Activated T-cell treated with anti-CD3 and anti-CD28 coated beads, Interleukin-2, amount 50 U/mL, for 4 hours (primary cell): ENCODE data around the gene F2. TPM values are rescaled to one million over a fixed set of nuclear protein-coding genes. Genes with fewer than 3 reads are reported as not detected.
"Not testable (repeated sequence)": the region's sequence is repeated elsewhere in the genome, so short reads cannot be mapped to it uniquely, and the experiment has no call there.

ENCODE experiments used
- ATAC-seq, 2 donors: fragments of 200-7000 bp; cut with Tn5 transposase; one replicate each; pipeline ENCODE4 v1.10.0; 2021
- DNase-seq: peaks from one replicate; pipeline ENCODE4 v3.0.0-alpha.2; 2020
- H3K27me3 Mint-ChIP-seq: one replicate; pipeline ENCODE4 v1.8.0; 2021; ENCODE audit warnings: low read depth, mixed read lengths
- H3K36me3 Mint-ChIP-seq: one replicate; pipeline ENCODE4 v1.8.0; 2022; ENCODE audit warnings: mixed read lengths; ENCODE audit not compliant: insufficient read depth
- H3K4me1 Mint-ChIP-seq: one replicate; pipeline ENCODE4 v1.8.0; 2021; ENCODE audit warnings: low read depth, mixed read lengths
- H3K4me3 Mint-ChIP-seq: one replicate; pipeline ENCODE4 v1.8.0; 2021; ENCODE audit warnings: mild to moderate bottlenecking, moderate library complexity, mixed read lengths
- H3K9me3 Mint-ChIP-seq: one replicate; pipeline ENCODE4 v1.8.0; 2021; ENCODE audit warnings: mixed read lengths
- total RNA-seq, 3 donors: library from RNA; stranded (reverse); gene quantifications; one replicate each; pipeline ENCODE4 v1.2.1, GENCODE V29; 2021

Gene F2
- total RNA-seq, 3 donors from 2014 or later: 0.40 to 0.81 (median 0.41) TPM

DNA sequence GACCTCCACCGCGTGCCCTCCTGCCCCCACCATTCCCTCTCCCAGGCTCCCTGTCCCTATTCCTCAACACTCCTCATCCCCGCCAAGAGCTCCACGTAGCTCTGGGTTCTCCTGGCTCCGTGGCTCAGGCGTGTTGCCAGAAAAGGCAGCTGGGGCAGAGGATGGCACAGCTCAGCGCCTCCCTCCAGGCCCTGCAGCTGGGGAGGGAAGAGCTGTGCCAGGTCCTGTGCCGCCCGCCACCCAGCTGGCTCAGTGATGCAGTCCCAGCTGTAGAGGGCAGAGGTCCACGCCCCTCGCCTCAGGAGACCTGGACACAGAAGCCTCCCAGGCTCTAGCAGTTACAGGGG lies 22.8 kb upstream of the F2 start:
- Mint-ChIP-seq H3K4me3 (no peak overlapping the region), H3K27me3 (no peaks in the 10 kb centered on the region), H3K9me3 (no peaks in the 10 kb centered on the region), H3K36me3 (peaks cover 15% of the 10 kb centered on the region), H3K4me1 (peaks cover 34% of the 10 kb centered on the region)
- DNase-seq (no peak), ATAC-seq (no peak)

GRCh38 chr11:46697303-46697702 lies 21.7 kb upstream of the F2 start:
- Mint-ChIP-seq H3K27me3 (no peaks in the 10 kb centered on the region), H3K4me3 (no peak overlapping the region), H3K36me3 (peaks cover 19% of the 10 kb centered on the region), H3K4me1 (peaks cover 42% of the 10 kb centered on the region), H3K9me3 (no peaks in the 10 kb centered on the region)
- ATAC-seq: no peak
- DNase-seq: no peak

DNA sequence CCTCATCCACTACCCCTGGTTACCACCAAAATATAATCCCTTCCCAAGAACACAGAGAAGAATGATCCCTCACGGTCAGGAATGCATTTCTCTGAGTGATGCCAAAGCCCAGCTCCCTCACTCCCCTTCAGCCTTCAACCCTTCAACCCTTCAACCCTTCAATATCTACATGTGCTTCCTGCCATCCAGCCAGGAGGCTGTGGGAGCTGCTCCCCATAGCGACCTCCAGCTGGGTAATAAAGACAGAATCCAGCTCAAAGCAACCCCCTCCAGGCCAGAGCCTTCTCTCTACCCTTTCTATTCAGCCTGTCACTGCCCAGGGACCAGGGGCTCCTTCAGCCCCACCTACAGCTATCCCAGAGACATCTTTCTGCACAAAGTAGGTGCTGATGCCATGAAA lies 21.3 kb upstream of the F2 start:
- H3K4me1 Mint-ChIP-seq: peaks cover 47% of the 10 kb centered on the region

GRCh38 chr11:46698597-46698996 lies 20.4 kb upstream of the F2 start:
- Mint-ChIP-seq H3K4me1 (peaks cover 49% of the 10 kb centered on the region), H3K9me3 (no peaks in the 10 kb centered on the region), H3K4me3 (peak overlapping the region; percentile 97), H3K36me3 (peaks cover 27% of the 10 kb centered on the region), H3K27me3 (no peaks in the 10 kb centered on the region)
- ATAC-seq: no peak
- no peak for DNase-seq

More for the DNA sequence above, 21.3 kb upstream of the F2 start:
- Mint-ChIP-seq H3K36me3 (peaks cover 23% of the 10 kb centered on the region), H3K27me3 (no peaks in the 10 kb centered on the region), H3K4me3 (peak overlapping the region; percentile 24), H3K9me3 (no peaks in the 10 kb centered on the region)
- no peak for DNase-seq
- no peak for ATAC-seq

GRCh38 chr11:46700241-46701077 lies 18.6 kb upstream of the F2 start, which contains the start of the genes ARHGAP1 and ZNF408:
TSS of gene ARHGAP1 (minus strand) at chr11:46700619. CDS start at chr11:46696107, 4,512 bp downstream.
TSS of gene ZNF408 (plus strand) at chr11:46701031. CDS start at chr11:46701048, 17 bp downstream.
- Mint-ChIP-seq H3K36me3 (peaks cover 19% of the 10 kb centered on the region), H3K9me3 (no peaks in the 10 kb centered on the region), H3K4me1 (peaks cover 47% of the 10 kb centered on the region), H3K27me3 (no peaks in the 10 kb centered on the region), H3K4me3 (peak within 1 kb of the TSS; percentile 97)
- ATAC-seq (peak; percentile 92 to 94), DNase-seq (peak; percentile 98)

DNA sequence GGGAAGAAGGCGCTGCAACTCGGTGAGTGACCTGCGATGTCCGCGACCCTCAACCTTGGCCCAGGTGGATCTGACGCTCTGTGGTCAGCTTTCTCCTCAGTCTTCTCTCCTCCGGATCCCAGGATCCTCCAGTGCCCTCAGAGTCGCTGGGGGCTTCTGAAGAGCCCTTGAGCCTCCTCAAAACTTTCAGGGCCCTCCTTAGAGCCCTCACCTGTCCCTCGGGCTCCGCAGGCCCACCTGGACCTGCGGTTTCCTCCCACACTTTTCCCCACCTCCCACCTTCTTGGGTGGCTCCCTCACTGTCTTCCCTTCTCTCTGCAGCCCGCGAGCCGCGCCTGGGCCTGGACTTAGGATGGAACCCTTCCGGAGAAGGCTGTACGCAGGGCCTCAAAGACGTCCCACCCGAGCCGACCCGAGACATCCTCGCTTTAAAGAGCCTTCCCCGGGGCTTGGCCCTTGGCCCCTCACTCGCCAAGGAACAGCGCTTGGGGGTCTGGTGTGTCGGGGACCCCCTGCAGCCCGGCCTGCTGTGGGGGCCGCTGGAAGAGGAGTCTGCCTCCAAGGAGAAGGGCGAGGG lies 17.8 kb upstream of the F2 start:
- Mint-ChIP-seq H3K4me1 (peaks cover 43% of the 10 kb centered on the region), H3K36me3 (peaks cover 16% of the 10 kb centered on the region), H3K9me3 (no peaks in the 10 kb centered on the region), H3K27me3 (no peaks in the 10 kb centered on the region), H3K4me3 (peak overlapping the region; percentile 97)
- ATAC-seq (peak in 1 of 2 donors; percentile 2), DNase-seq (no peak)

GRCh38 chr11:46705070-46705688 lies 13.8 kb upstream of the F2 start:
- Mint-ChIP-seq H3K4me1 (peaks cover 17% of the 10 kb centered on the region), H3K4me3 (no peak overlapping the region), H3K36me3 (peaks cover 24% of the 10 kb centered on the region), H3K27me3 (no peaks in the 10 kb centered on the region), H3K9me3 (no peaks in the 10 kb centered on the region)
- no peak for DNase-seq
- ATAC-seq: no peak

DNA sequence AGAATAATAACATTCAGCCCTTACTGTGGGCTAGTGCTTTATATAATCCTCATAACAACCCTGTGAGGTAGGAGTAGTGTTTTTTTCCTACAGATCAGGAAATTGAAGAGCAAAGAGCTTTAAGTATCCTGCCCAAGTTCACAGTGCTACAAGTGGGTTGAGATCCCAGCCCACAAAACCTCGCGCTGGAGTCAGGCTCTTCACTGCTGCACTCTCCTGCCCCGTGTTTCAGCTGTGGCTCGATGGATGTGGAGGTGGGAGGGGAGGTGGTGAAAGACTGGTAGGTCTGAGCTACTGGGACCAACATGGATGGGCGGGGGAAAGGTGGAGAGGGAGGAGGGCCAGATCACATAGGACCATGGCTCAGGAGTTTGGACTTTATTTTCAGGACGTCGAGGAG lies 12.1 kb upstream of the F2 start:
- H3K36me3 Mint-ChIP-seq: peaks cover 20% of the 10 kb centered on the region
- ATAC-seq: no peak
- DNase-seq: no peak
- no peak overlapping the region for H3K4me3 Mint-ChIP-seq
- H3K4me1 Mint-ChIP-seq: peaks cover 8% of the 10 kb centered on the region
- H3K9me3 Mint-ChIP-seq: no peaks in the 10 kb centered on the region
- no peaks in the 10 kb centered on the region for H3K27me3 Mint-ChIP-seq

DNA sequence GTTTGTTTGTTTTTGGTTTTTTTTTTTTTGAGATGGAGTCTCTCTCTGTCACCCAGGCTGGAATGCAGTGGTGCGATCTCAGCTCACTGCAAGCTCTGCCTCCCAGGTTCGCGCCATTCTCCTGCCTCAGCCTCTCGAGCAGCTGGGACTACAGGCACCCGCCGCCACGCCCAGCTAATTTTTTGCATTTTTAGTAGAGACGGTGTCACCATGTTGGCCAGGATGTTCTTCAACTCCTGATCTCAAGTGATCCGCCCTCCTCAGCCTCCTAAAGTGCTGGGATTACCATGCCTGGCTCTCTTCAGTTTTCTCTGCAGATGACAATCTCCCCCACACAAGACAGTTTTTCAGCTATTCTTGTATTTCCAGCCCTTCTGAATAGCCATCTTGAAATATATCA lies 9.7 kb upstream of the F2 start:
- not testable (repeated sequence) for DNase-seq, H3K36me3 Mint-ChIP-seq, H3K4me1 Mint-ChIP-seq, H3K27me3 Mint-ChIP-seq, H3K4me3 Mint-ChIP-seq, H3K9me3 Mint-ChIP-seq, ATAC-seq

- no peak overlapping the region for H3K4me3 Mint-ChIP-seq
- no peak for ATAC-seq
- no peaks in the 10 kb centered on the region for H3K4me1 Mint-ChIP-seq
- H3K36me3 Mint-ChIP-seq: peaks cover 9% of the 10 kb centered on the region
- DNase-seq: no peak
- no peaks in the 10 kb centered on the region for H3K27me3 Mint-ChIP-seq
- H3K9me3 Mint-ChIP-seq: no peaks in the 10 kb centered on the region
Measured at GRCh38 chr11:46710821-46711269, 8.2 kb upstream of the F2 start.

- Mint-ChIP-seq H3K4me3 (no peak overlapping the region), H3K36me3 (peaks cover 9% of the 10 kb centered on the region), H3K9me3 (no peaks in the 10 kb centered on the region), H3K27me3 (no peaks in the 10 kb centered on the region), H3K4me1 (no peaks in the 10 kb centered on the region)
- no peak for ATAC-seq
- DNase-seq: no peak
Measured at GRCh38 chr11:46711303-46711702, 7.7 kb upstream of the F2 start.

DNA sequence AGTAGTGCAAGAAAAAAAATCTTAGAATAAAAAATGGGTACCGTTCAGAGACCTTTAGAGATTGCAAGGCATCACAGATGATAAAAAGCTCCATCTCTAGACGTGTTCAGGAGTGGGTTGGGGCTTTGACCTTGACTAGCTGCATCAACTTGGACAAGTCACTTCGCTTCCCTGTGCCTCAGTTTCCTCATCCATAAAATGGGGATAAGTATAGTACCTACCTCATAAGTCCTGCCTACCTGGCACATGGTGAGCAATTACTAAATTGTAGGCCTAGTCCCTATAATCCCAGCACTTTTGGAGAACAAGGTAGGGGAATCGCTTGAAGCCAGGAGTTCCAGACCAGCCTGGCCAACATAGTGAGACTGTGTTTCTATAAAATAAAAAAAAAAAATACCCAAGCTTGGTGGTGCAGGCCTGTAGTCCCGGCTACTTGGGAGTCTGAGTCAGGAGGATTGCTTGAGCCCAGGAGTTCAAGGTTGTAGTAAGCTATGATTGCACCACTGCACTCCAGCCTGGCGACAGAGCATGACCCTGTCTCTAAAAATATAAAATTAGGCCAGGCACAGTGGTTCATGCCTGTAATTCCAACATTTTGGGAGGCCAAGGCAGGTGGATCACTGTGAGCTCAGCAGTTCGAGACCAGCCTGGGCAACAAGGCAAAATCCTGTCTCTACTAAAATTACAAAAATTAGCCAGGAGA lies 6.0 kb upstream of the F2 start:
- no peak for ATAC-seq
- no peaks in the 10 kb centered on the region for H3K9me3 Mint-ChIP-seq
- no peaks in the 10 kb centered on the region for H3K27me3 Mint-ChIP-seq
- H3K4me1 Mint-ChIP-seq: peaks cover under 1% of the 10 kb centered on the region
- DNase-seq: no peak
- H3K4me3 Mint-ChIP-seq: no peak overlapping the region
- no peaks in the 10 kb centered on the region for H3K36me3 Mint-ChIP-seq

- H3K4me3 Mint-ChIP-seq, H3K27me3 Mint-ChIP-seq, H3K9me3 Mint-ChIP-seq, H3K4me1 Mint-ChIP-seq, H3K36me3 Mint-ChIP-seq, ATAC-seq, DNase-seq: not testable (repeated sequence)
Measured at GRCh38 chr11:46717825-46718154, 1.2 kb upstream of the F2 start.
